BLaER1 treated with 17β-estradiol and CSF1 and Interleukin-3, amounts not matched to agents 10 nM and 100 nM (cell line): ENCODE results near the gene PTPRF.

Experiments
- H3K27ac ChIP-seq, 11 experiments: shearing (Covaris generic); formaldehyde crosslinking; 2 replicates each; pipeline ENCODE4 v1.8.1; 2022
- H3K27me3 ChIP-seq, 11 experiments: shearing (Covaris generic); formaldehyde crosslinking; 2 replicates each; pipeline ENCODE4 v1.8.1; 2022
- H3K36me3 ChIP-seq, 11 experiments: shearing (Covaris generic); formaldehyde crosslinking; 2 replicates each; pipeline ENCODE4 v1.8.1; 2022
- H3K4me1 ChIP-seq, 10 experiments: shearing (Covaris generic); formaldehyde crosslinking; 2 replicates each; pipeline ENCODE4 v1.8.1; 2022
- H3K4me2 ChIP-seq, 11 experiments: shearing (Covaris generic); formaldehyde crosslinking; 2 replicates each; pipeline ENCODE4 v1.8.1; 2022
- H3K4me3 ChIP-seq, 10 experiments: shearing (Covaris generic); formaldehyde crosslinking; 2 replicates each; pipeline ENCODE4 v1.8.1; 2022
- H3K9ac ChIP-seq, 11 experiments: shearing (Covaris generic); formaldehyde crosslinking; 2 replicates each; pipeline ENCODE4 v1.8.1; 2022
- H3K9me3 ChIP-seq, 11 experiments: shearing (Covaris generic); formaldehyde crosslinking; replicated peaks in 1 of 11; 2 replicates each; pipeline ENCODE4 v1.8.1; 2022
- H4K20me1 ChIP-seq, 11 experiments: shearing (Covaris generic); formaldehyde crosslinking; 2 replicates each; pipeline ENCODE4 v1.8.1; 2022
- Cebpa-rat ChIP-seq, 11 experiments: shearing (Covaris generic); IDR thresholded peaks; 2 replicates each; pipeline ENCODE4 v1.8.1; 2022

The PTPRF gene

DNA sequence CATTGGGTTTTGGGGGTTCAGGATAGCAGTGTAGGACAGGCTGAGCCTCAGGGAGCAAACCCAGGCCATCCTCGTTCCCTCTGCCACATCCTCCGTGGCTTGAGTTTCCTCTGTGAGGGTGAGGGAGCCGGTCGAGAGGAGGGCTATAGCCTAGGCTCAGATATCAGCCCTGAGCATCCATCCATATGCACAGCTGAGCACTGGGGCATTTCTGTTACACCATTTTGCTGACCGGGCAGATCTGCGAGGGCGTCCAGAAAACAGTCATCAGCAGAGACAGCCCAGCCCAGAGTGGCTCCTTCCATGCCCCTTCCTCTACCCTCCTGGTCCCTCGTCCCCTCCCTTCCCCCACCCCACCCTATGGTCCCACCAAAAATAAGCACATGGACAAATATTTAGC lies 53.5 kb downstream of the PTPRF start:
- Histone ChIP-seq H3K36me3 (peaks cover 0 to 31% (median 3%) of the 10 kb centered on the region in 11 experiments; a peak in 7 of 22 replicates), H3K9me3 (no peaks in the 10 kb centered on the region), H4K20me1 (peaks cover 0 to 3% (median 0%) of the 10 kb centered on the region in 11 experiments; a peak in 2 of 22 replicates), H3K27me3 (no peaks in the 10 kb centered on the region), H3K9ac (no peak overlapping the region), H3K4me3 (no peak overlapping the region), H3K4me2 (no peak overlapping the region), H3K27ac (no peak overlapping the region), H3K4me1 (peaks cover 0 to 11% (median 0%) of the 10 kb centered on the region in 10 experiments; a peak in 5 of 20 replicates)
- no peak for TF ChIP-seq Cebpa-rat (IDR thresholded peaks at IDR 0.05)

DNA sequence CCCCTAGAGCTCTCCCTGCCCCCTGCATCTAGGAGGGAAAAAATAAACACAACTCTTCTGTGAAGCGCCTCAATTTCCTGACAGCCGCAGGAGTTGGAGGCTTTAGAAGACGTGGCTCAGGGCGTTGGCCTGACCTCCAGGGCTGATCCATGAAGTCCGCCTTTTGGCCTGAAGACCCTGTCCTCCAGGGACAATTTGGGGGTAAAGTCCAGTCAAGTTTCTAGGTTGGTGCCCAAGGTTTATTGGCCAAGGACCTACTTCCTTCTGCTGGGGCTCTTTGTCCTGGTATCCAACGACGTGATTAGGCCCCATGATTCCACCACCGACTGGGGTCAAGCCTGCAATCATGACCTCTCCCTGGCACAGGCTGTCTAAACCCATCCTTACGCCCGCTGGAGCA lies 54.9 kb downstream of the PTPRF start:
- Histone ChIP-seq H3K36me3 (peaks cover 0 to 32% (median 1%) of the 10 kb centered on the region in 11 experiments; a peak in 8 of 22 replicates), H3K9me3 (no peaks in the 10 kb centered on the region), H4K20me1 (peaks cover 0 to 3% (median 0%) of the 10 kb centered on the region in 11 experiments; a peak in 2 of 22 replicates), H3K27ac (no peak overlapping the region), H3K4me1 (peaks cover 0 to 11% (median 0%) of the 10 kb centered on the region in 10 experiments; a peak in 5 of 20 replicates), H3K4me2 (no peak overlapping the region), H3K9ac (no peak overlapping the region), H3K4me3 (no peak overlapping the region), H3K27me3 (no peaks in the 10 kb centered on the region)
- TF ChIP-seq Cebpa-rat (IDR thresholded peaks at IDR 0.05): no peak

DNA sequence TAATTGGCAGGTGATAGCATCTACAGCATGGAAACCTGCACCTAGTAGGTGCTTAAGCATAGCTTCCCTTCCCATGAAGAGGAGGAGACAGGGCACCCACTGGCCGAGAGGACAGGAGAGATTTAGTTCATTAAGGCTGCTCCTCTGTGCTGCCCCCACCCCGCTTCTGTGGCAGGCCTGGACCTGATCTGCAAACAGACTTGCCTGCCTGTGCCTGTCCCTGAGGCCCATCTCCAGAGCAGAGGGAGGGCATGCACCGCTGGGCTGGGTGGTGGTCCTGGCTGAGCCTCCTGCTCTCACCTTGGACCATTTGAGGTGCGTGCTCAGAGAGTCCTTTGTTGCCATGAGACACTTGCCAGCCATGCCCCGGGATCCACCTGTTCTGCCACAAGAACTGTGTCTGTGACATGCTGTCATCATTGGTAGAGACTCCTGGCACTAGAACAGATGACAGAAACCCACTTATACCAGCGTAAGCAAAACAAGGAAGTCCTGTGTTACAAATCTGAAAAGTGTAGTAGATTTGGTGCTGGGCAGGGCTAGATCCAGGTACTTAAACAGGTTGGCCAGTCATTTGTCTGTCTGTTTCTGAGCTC lies 55.6 kb downstream of the PTPRF start:
- Histone ChIP-seq H3K27me3 (no peaks in the 10 kb centered on the region), H3K27ac (no peak overlapping the region), H3K9me3 (no peaks in the 10 kb centered on the region), H4K20me1 (peaks cover 0 to 3% (median 0%) of the 10 kb centered on the region in 11 experiments; a peak in 2 of 22 replicates), H3K4me2 (no peak overlapping the region), H3K36me3 (peaks cover 0 to 35% (median 2%) of the 10 kb centered on the region in 11 experiments; a peak in 8 of 22 replicates), H3K9ac (no peak overlapping the region), H3K4me3 (no peak overlapping the region), H3K4me1 (peaks cover 0 to 9% (median 0%) of the 10 kb centered on the region in 10 experiments; a peak in 5 of 20 replicates)
- TF ChIP-seq Cebpa-rat (IDR thresholded peaks at IDR 0.05): no peak

DNA sequence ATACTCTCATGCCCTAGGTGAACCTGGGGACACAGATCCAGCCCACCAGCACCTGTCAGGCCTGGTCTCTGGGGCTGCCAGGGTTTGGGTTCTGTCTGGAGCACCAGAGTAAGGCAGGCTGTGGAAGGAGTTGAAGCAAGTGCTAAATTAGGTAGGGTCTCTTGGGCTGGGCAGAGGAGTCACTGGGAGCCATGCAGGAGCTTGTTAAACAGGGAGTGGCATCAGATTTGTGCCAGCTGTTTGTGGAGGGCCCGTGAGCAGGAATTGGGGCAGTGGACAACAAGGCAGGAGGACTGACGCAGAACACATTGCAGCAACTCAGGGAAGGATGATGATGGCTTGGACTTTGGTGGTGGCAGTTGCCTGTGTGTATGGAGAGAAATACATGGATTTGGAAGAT lies 56.3 kb downstream of the PTPRF start:
- Histone ChIP-seq H3K27ac (no peak overlapping the region), H3K4me2 (no peak overlapping the region), H3K9ac (no peak overlapping the region), H3K27me3 (no peaks in the 10 kb centered on the region), H4K20me1 (no peaks in the 10 kb centered on the region; a peak in 1 of 22 replicates), H3K4me3 (no peak overlapping the region), H3K9me3 (no peaks in the 10 kb centered on the region), H3K4me1 (peaks cover 0 to 6% (median 0%) of the 10 kb centered on the region in 10 experiments; a peak in 5 of 20 replicates), H3K36me3 (peaks cover 0 to 43% (median 7%) of the 10 kb centered on the region in 11 experiments; a peak in 9 of 22 replicates)
- TF ChIP-seq Cebpa-rat (IDR thresholded peaks at IDR 0.05): no peak

DNA sequence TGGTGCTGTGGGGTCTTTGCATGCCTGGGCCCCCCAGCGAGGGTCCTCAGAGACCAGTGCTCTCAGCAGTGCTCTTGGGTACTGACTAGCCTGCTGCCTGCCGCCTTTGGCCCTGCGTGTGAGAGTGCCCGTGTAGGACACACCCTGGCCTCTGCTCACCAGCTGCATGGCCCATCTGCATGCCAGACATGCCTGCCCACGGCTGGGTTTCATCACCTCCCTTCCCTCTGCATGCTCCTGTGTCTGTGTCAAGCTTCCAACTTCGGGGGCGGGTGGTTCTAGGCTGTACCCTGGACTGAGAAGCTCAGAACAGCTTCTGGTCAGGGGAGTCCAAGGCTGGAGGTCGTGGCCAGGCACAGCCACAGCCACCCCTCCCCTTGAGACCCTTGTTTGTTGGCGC lies 56.9 kb downstream of the PTPRF start:
- Histone ChIP-seq H3K4me1 (peaks cover 0 to 9% (median 0%) of the 10 kb centered on the region in 10 experiments; a peak in 4 of 20 replicates), H3K9me3 (no peaks in the 10 kb centered on the region), H4K20me1 (no peaks in the 10 kb centered on the region), H3K9ac (no peak overlapping the region), H3K27ac (no peak overlapping the region), H3K36me3 (peaks cover 0 to 49% (median 7%) of the 10 kb centered on the region in 11 experiments; a peak in 10 of 22 replicates), H3K27me3 (no peaks in the 10 kb centered on the region), H3K4me3 (no peak overlapping the region), H3K4me2 (no peak overlapping the region)
- no peak for TF ChIP-seq Cebpa-rat (IDR thresholded peaks at IDR 0.05)

DNA sequence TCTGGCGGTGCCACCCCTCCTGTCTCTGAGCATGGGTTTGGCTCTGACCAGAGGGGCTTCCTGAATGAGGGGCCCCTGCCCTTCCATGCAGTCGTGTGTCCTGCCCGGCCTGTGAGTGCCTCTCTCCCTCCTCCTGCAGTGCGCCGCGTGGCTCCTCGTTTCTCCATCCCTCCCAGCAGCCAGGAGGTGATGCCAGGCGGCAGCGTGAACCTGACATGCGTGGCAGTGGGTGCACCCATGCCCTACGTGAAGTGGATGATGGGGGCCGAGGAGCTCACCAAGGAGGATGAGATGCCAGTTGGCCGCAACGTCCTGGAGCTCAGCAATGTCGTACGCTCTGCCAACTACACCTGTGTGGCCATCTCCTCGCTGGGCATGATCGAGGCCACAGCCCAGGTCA lies 57.9 kb downstream of the PTPRF start:
- no peak overlapping the region for H3K9ac ChIP-seq
- no peaks in the 10 kb centered on the region for H3K27me3 ChIP-seq
- H3K9me3 ChIP-seq: no peaks in the 10 kb centered on the region
- H4K20me1 ChIP-seq: no peaks in the 10 kb centered on the region
- H3K4me1 ChIP-seq: peaks cover 0 to 9% (median 0%) of the 10 kb centered on the region in 10 experiments; a peak in 4 of 20 replicates
- no peak overlapping the region for H3K4me3 ChIP-seq
- no peak overlapping the region for H3K4me2 ChIP-seq
- TF ChIP-seq Cebpa-rat (IDR thresholded peaks at IDR 0.05): no peak
- no peak overlapping the region for H3K27ac ChIP-seq
- peaks cover 0 to 50% (median 7%) of the 10 kb centered on the region in 11 experiments; a peak in 10 of 22 replicates for H3K36me3 ChIP-seq

DNA sequence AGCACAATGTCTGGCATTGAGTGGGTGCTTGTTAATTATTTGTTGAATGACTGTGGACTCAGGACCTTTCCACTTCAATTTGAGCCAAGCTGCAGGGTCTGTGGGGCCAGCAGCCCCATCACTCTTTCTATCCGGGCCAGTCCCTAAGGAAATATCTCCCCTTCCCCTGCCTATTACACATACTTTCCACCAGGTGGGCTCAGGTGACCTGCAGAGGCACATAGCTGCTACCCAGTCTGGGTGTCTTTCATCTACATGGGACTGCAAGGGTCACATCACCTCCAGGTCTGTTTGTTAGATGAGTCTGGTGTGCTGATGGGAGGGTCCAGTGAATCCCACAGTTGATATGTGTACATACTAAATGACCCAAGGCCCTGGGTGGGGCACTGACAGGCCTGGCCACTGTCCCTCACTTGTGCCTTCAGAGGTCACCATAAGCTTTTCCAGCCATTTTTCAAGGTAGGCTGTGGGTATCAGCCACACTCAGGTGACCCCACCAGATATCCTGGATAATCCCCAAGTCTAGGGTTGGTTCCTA lies 59.8 kb downstream of the PTPRF start:
- Histone ChIP-seq H3K27me3 (no peaks in the 10 kb centered on the region), H3K4me1 (peaks cover 0 to 9% (median 0%) of the 10 kb centered on the region in 10 experiments; a peak in 4 of 20 replicates), H4K20me1 (no peaks in the 10 kb centered on the region), H3K4me2 (no peak overlapping the region), H3K27ac (no peak overlapping the region), H3K9ac (no peak overlapping the region), H3K4me3 (no peak overlapping the region), H3K36me3 (peaks cover 0 to 49% (median 7%) of the 10 kb centered on the region in 11 experiments; a peak in 11 of 22 replicates), H3K9me3 (no peaks in the 10 kb centered on the region)
- no peak for TF ChIP-seq Cebpa-rat (IDR thresholded peaks at IDR 0.05)

DNA sequence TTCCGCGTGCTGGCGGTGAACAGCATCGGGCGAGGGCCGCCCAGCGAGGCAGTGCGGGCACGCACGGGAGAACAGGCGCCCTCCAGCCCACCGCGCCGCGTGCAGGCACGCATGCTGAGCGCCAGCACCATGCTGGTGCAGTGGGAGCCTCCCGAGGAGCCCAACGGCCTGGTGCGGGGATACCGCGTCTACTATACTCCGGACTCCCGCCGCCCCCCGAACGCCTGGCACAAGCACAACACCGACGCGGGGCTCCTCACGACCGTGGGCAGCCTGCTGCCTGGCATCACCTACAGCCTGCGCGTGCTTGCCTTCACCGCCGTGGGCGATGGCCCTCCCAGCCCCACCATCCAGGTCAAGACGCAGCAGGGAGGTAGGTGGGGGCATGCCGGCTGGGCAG lies 60.5 kb downstream of the PTPRF start:
- Histone ChIP-seq H4K20me1 (no peaks in the 10 kb centered on the region), H3K9me3 (no peaks in the 10 kb centered on the region), H3K36me3 (peaks cover 0 to 49% (median 7%) of the 10 kb centered on the region in 11 experiments; a peak in 11 of 22 replicates), H3K4me3 (no peak overlapping the region), H3K4me2 (no peak overlapping the region), H3K27me3 (no peaks in the 10 kb centered on the region), H3K9ac (no peak overlapping the region), H3K27ac (no peak overlapping the region), H3K4me1 (peaks cover 0 to 9% (median 0%) of the 10 kb centered on the region in 10 experiments; a peak in 4 of 20 replicates)
- no peak for TF ChIP-seq Cebpa-rat (IDR thresholded peaks at IDR 0.05)

DNA sequence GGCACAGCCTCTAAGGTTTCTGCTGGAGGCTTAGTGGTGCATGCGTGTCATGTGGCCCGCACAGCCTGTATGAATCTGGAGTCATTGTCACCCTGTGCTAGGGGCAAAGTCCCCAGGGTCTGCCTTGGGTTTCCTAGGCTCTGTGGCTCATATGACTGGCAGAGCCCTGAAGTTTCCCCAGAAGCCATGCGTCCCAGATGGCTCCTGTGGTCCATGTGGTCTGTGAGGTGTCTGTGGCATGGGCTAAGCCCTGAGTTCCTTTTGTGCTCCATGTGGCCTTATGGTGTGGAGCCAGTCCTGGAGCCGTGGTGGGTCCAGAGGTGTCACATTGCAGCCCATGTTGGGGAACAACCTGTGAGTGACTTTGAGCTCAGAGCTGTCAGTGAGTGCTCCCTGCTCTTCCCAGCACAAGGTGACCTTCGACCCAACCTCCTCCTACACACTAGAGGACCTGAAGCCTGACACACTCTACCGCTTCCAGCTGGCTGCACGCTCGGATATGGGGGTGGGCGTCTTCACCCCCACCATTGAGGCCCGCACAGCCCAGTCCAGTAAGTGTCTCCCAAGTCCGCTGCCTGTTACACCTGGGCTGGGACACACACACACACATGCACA lies 61.5 kb downstream of the PTPRF start:
- no peak overlapping the region for H3K4me3 ChIP-seq
- no peak overlapping the region for H3K27ac ChIP-seq
- no peaks in the 10 kb centered on the region for H3K27me3 ChIP-seq
- no peak overlapping the region for H3K4me2 ChIP-seq
- H3K4me1 ChIP-seq: peaks cover 0 to 9% (median 0%) of the 10 kb centered on the region in 10 experiments; a peak in 4 of 20 replicates
- H4K20me1 ChIP-seq: no peaks in the 10 kb centered on the region
- H3K36me3 ChIP-seq: peaks cover 0 to 49% (median 7%) of the 10 kb centered on the region in 11 experiments; a peak in 11 of 22 replicates
- H3K9ac ChIP-seq: no peak overlapping the region
- no peaks in the 10 kb centered on the region for H3K9me3 ChIP-seq
- TF ChIP-seq Cebpa-rat (IDR thresholded peaks at IDR 0.05): no peak
